Ishikawa (cell line): ENCODE results near the gene PARD6G.

Experiments used
- EP300 ChIP-seq: IDR thresholded peaks from 2 replicates; pipeline ENCODE4 v1.6.1; 2012; ENCODE audit warnings: borderline replicate concordance
- FOXM1 ChIP-seq: IDR thresholded peaks from 2 replicates; pipeline ENCODE4 v1.6.1; 2012; ENCODE audit warnings: low read depth, borderline replicate concordance
- MAX ChIP-seq: IDR thresholded peaks from 2 replicates; pipeline ENCODE4 v1.6.1; 2012
- RAD21 ChIP-seq: IDR thresholded peaks from 2 replicates; pipeline ENCODE4 v1.6.1; 2012; ENCODE audit warnings: low read depth

DNA sequence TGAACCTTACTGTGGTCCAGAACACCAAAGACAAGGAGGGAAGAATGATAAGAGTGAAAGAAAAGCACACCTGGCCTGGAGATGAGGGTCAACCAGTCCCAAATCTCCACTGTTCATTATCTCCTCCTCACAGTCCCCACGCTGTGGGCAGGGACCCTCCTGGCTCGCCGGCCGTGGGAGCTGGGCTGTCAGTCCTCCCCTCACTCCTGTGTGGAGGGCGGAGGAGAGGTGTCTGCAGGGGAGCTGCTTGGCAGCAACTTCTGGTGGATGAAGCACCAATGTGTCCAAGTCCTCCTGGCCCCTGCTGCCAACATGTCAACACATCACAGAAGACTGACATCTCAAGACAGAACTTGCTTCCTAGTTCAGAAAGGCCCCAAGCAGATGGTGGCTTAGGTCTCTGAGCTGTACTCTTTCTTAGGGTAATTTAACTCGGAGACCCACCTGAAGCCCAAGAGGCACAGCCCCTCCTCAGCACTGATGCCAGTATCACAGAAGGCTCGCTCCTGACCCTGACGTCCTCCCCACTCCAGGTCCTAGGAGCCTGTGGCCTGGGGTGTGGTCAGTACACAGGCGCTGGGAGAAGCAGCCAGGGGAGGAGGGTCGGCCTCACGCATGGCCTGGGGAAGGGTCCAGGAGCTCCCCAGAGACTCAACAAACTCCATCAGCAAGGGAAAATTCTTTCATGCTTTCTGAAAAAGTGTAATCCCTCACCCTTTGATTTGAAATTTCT is 54.5 kb downstream of the PARD6G start:
- TF ChIP-seq MAX (no peak), EP300 (no peak), FOXM1 (no peak), RAD21 (no peak)
